K562 (cell line): ENCODE data around the gene SGSM2. TPM values are rescaled to one million over a fixed set of nuclear protein-coding genes. Genes with fewer than 3 reads are reported as not detected.
A peak's percentile ranks its signal among the peaks of the same experiment; 100 is the strongest.

ENCODE experiments used
- DIDO1 ChIP-seq: fragments of 450-650 bp; IDR thresholded peaks from 2 replicates; pipeline ENCODE4 v1.6.1; 2016; ENCODE audit warnings: low read depth, missing biosample characterization, missing genetic modification characterization
- GTF2E2 ChIP-seq: fragments of 200-800 bp; sonication (Bioruptor generic); IDR thresholded peaks from 2 replicates; pipeline ENCODE4 v1.6.1; 2016; ENCODE audit warnings: missing genetic modification characterization, missing compliant biosample characterization
- KAT7 ChIP-seq: sonication (generic); formaldehyde crosslinking; IDR thresholded peaks from 2 replicates; pipeline ENCODE4 v1.8.0; 2022; ENCODE audit warnings: missing genetic modification reagents, mild to moderate bottlenecking, borderline replicate concordance
- MAZ ChIP-seq, 2 experiments: fragments of 450-650 bp in 1 of 2; sonication (generic) in 1 of 2; formaldehyde crosslinking; IDR thresholded peaks in 1 of 2; conservative IDR thresholded peaks in 1 of 2; 2 replicates each; pipeline versions ENCODE4 v1.4.0 to v1.5.0; 2020; ENCODE audit warnings: mild to moderate bottlenecking in 1 of 2, missing genetic modification reagents in 1 of 2
- NCOA6 ChIP-seq: fragments of 450-650 bp; IDR thresholded peaks from 2 replicates; pipeline ENCODE4 v1.6.1; 2017; ENCODE audit warnings: mild to moderate bottlenecking
- NFIC ChIP-seq: fragments of 450-650 bp; IDR thresholded peaks from 2 replicates; pipeline ENCODE4 v1.6.1; 2017; ENCODE audit warnings: mild to moderate bottlenecking, inconsistent platforms
- RFX1 ChIP-seq: fragments of 450-650 bp; IDR thresholded peaks from 2 replicates; pipeline ENCODE4 v1.6.1; 2016; ENCODE audit warnings: mild to moderate bottlenecking, moderate library complexity
- RFX5 ChIP-seq: IDR thresholded peaks from 2 replicates; pipeline ENCODE4 v1.6.1; 2011; ENCODE audit warnings: low read depth, mild to moderate bottlenecking, improper control_type of control experiment, low read length
- SIN3A ChIP-seq, 2 experiments: fragments of 150-350 bp in 1 of 2; IDR thresholded peaks; 2 replicates each; pipeline ENCODE4 v1.6.1; 2011 to 2016; ENCODE audit warnings: borderline replicate concordance in 2 of 2, low read depth in 2 of 2, low read length in 2 of 2, mild to moderate bottlenecking in 2 of 2, moderate library complexity in 2 of 2; ENCODE audit not compliant: control insufficient read depth in 1 of 2
- TSC22D4 ChIP-seq: fragments of 450-650 bp; IDR thresholded peaks from 2 replicates; pipeline ENCODE4 v1.6.1; 2016; ENCODE audit warnings: missing genetic modification characterization, missing biosample characterization, control low read depth
- YY1 ChIP-seq, 3 experiments: IDR thresholded peaks; 2 replicates each; pipeline ENCODE4 v1.6.1; 2011; ENCODE audit warnings: low read length in 2 of 3, mild to moderate bottlenecking in 2 of 3, moderate library complexity in 2 of 3, borderline replicate concordance in 1 of 3, control low read depth in 1 of 3, low read depth in 1 of 3; ENCODE audit not compliant: insufficient read depth in 3 of 3, insufficient replicate concordance in 2 of 3, control insufficient read depth in 1 of 3, insufficient read length in 1 of 3; ENCODE audit errors: extremely low read depth in 1 of 3
- ZBTB7A ChIP-seq: IDR thresholded peaks from 2 replicates; pipeline ENCODE4 v1.6.1; 2011; ENCODE audit warnings: low read depth, mild to moderate bottlenecking, low read length, moderate library complexity, borderline replicate concordance; ENCODE audit not compliant: control insufficient read depth
- polyA plus RNA-seq, 8 experiments: library from polyadenylated mRNA; depleted of rRNA in 4 of 8; stranded (reverse) in 5 of 8; unstranded in 3 of 8; fragments of >200 nt; fragmentation: Nextera tagmentation in 2 of 8; fragmentation: Illumina TruSeq in 1 of 8; extraction: Ambion mirVana in 2 of 8; extraction: Trizol in 1 of 8; gene quantifications; 2 replicates each; pipeline versions ENCODE4 v1.2.1 to v1.2.3, GENCODE V29; 2011 to 2014; ENCODE audit warnings: inconsistent platforms in 1 of 8, missing spikeins in 1 of 8
- total RNA-seq, 7 experiments: library from RNA; depleted of rRNA in 6 of 7; stranded (reverse); fragments of >200 nt in 6 of 7; fragmentation: Illumina TruSeq in 2 of 7; extraction: Trizol in 2 of 7; gene quantifications; 2 replicates each; pipeline versions ENCODE4 v1.2.1 to v1.2.3, GENCODE V29; 2011 to 2021; ENCODE audit warnings: low replicate concordance in 1 of 7
- TF ChIP-seq, protein P1 (sequence below): fragments of 450-650 bp; formaldehyde crosslinking; conservative IDR thresholded peaks from 2 replicates; pipeline ENCODE4 v1.4.0; 2022; ENCODE audit warnings: mild to moderate bottlenecking, missing genetic modification characterization
- TF ChIP-seq, protein P2 (sequence below): sonication (generic); formaldehyde crosslinking; IDR thresholded peaks from 2 replicates; pipeline ENCODE4 v1.8.0; 2023; ENCODE audit warnings: mild to moderate bottlenecking, missing genetic modification reagents
- TF ChIP-seq, protein P3 (sequence below): IDR thresholded peaks from 2 replicates; pipeline ENCODE4 v1.6.1; 2011; ENCODE audit warnings: borderline replicate concordance, low read depth, mild to moderate bottlenecking, moderate library complexity, low read length; ENCODE audit not compliant: insufficient read depth, poor library complexity, severe bottlenecking
- TF ChIP-seq, protein P4 (sequence below): sonication (generic); formaldehyde crosslinking; IDR thresholded peaks from 2 replicates; pipeline ENCODE4 v1.8.0; 2022; ENCODE audit warnings: missing genetic modification reagents, mild to moderate bottlenecking, moderate library complexity, borderline replicate concordance
- TF ChIP-seq, protein P5 (sequence below): fragments of 200-800 bp; sonication (Bioruptor generic); IDR thresholded peaks from 2 replicates; pipeline ENCODE4 v1.6.1; 2017; ENCODE audit warnings: missing genetic modification characterization, missing compliant biosample characterization

The SGSM2 gene
- total and polyA plus RNA-seq, 9 of the 15 experiments (the other 6 are each of a cell fraction or from before 2014, with no cell fraction given) = 0.20 to 26.3 (median 14.8) TPM

DNA sequence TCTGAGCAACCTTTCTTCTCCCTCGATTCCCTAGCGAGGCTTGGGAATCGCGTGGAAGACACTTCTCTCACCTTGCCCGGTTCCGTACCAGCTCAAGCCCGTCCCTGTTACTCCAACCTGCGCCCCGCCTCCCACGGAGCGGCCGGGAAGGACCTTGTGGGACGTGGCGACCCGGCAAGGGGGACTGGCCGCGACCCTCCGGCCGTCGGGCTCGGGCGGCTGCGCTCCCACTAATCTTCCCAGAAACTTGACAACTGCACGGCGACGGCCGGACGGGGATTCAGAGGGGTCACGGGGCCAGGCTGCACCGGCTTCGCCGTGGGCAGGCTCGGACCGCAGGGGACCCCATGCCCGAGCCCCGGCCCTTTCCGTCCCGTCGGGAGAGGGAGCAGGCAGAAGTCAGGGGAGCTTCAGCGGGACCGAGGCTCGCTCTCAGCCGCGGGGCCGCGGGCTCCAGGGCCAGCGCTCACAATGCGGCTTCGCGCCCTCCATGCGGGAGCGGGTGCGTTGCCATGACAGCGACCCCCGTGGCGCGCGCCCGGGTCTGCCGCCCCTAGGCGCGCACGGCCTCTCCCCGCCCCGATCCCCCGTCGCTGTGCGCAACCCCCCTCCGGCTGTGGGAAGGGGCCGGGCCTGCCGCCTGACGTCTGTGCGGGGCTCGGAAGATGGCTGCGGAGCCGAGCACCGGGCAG, at the start of gene SGSM2 (continued):
- TF ChIP-seq MAZ (CRISPR knock-in tag; conservative IDR thresholded peaks at IDR 0.05 in 1 of 2, IDR thresholded peaks at IDR 0.05 in 1 of 2) = peak in 1 of 2 experiments; percentile 14; a peak in 1 of 4 replicates
- peak; percentile 55; the same call in 1 of the 2 replicates for TF ChIP-seq RFX1
- peak; percentile 65; the same call in 1 of the 2 replicates for TF ChIP-seq GTF2E2 (tag)
- TF ChIP-seq, protein P1, sequence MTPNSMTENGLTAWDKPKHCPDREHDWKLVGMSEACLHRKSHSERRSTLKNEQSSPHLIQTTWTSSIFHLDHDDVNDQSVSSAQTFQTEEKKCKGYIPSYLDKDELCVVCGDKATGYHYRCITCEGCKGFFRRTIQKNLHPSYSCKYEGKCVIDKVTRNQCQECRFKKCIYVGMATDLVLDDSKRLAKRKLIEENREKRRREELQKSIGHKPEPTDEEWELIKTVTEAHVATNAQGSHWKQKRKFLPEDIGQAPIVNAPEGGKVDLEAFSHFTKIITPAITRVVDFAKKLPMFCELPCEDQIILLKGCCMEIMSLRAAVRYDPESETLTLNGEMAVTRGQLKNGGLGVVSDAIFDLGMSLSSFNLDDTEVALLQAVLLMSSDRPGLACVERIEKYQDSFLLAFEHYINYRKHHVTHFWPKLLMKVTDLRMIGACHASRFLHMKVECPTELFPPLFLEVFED (CRISPR knock-in tag) = no peak; the same call in 1 of the 2 replicates
- TF ChIP-seq KAT7 (CRISPR knock-in tag) = 0 out of 2 replicates have a peak, but pooled peaks have one; percentile 18
- TF ChIP-seq, protein P2, sequence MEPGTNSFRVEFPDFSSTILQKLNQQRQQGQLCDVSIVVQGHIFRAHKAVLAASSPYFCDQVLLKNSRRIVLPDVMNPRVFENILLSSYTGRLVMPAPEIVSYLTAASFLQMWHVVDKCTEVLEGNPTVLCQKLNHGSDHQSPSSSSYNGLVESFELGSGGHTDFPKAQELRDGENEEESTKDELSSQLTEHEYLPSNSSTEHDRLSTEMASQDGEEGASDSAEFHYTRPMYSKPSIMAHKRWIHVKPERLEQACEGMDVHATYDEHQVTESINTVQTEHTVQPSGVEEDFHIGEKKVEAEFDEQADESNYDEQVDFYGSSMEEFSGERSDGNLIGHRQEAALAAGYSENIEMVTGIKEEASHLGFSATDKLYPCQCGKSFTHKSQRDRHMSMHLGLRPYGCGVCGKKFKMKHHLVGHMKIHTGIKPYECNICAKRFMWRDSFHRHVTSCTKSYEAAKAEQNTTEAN (CRISPR knock-in tag) = 0 out of 2 replicates have a peak, but pooled peaks have one; percentile 80
- TF ChIP-seq TSC22D4 (tag) = no peak
- peak; percentile 35 for TF ChIP-seq NFIC
- peak; percentile 15; the same call in 1 of the 2 replicates for TF ChIP-seq ZBTB7A
- TF ChIP-seq, protein P3, sequence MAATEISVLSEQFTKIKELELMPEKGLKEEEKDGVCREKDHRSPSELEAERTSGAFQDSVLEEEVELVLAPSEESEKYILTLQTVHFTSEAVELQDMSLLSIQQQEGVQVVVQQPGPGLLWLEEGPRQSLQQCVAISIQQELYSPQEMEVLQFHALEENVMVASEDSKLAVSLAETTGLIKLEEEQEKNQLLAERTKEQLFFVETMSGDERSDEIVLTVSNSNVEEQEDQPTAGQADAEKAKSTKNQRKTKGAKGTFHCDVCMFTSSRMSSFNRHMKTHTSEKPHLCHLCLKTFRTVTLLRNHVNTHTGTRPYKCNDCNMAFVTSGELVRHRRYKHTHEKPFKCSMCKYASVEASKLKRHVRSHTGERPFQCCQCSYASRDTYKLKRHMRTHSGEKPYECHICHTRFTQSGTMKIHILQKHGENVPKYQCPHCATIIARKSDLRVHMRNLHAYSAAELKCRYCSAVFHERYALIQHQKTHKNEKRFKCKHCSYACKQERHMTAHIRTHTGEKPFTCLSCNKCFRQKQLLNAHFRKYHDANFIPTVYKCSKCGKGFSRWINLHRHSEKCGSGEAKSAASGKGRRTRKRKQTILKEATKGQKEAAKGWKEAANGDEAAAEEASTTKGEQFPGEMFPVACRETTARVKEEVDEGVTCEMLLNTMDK = no peak
- peak; percentile 57; the same call in 1 of the 2 replicates for TF ChIP-seq NCOA6
- peak; percentile 23 to 79 (median 58) for TF ChIP-seq YY1 (IDR thresholded peaks at IDR 0.05; ENCODE audit: borderline replicate concordance in 1 of 3, control insufficient read depth in 1 of 3, extremely low read depth in 1 of 3, insufficient read depth in 3 of 3, insufficient read length in 1 of 3, insufficient replicate concordance in 2 of 3, low read depth in 1 of 3, low read length in 2 of 3)
- TF ChIP-seq, protein P4, sequence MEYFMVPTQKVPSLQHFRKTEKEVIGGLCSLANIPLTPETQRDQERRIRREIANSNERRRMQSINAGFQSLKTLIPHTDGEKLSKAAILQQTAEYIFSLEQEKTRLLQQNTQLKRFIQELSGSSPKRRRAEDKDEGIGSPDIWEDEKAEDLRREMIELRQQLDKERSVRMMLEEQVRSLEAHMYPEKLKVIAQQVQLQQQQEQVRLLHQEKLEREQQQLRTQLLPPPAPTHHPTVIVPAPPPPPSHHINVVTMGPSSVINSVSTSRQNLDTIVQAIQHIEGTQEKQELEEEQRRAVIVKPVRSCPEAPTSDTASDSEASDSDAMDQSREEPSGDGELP (CRISPR knock-in tag) = 0 out of 2 replicates have a peak, but pooled peaks have one; percentile 8
- no peak for TF ChIP-seq DIDO1 (tag)
- 0 out of 4 replicates have a peak, but pooled peaks of 1 of the 2 experiments have one; percentile 6 for TF ChIP-seq SIN3A (IDR thresholded peaks at IDR 0.05; ENCODE audit: borderline replicate concordance in 2 of 2, control insufficient read depth in 1 of 2, low read depth in 2 of 2, low read length in 2 of 2)
- TF ChIP-seq, protein P5, sequence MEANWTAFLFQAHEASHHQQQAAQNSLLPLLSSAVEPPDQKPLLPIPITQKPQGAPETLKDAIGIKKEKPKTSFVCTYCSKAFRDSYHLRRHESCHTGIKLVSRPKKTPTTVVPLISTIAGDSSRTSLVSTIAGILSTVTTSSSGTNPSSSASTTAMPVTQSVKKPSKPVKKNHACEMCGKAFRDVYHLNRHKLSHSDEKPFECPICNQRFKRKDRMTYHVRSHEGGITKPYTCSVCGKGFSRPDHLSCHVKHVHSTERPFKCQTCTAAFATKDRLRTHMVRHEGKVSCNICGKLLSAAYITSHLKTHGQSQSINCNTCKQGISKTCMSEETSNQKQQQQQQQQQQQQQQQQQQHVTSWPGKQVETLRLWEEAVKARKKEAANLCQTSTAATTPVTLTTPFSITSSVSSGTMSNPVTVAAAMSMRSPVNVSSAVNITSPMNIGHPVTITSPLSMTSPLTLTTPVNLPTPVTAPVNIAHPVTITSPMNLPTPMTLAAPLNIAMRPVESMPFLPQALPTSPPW = peak; percentile 78
- TF ChIP-seq RFX5 = no peak
